Stomach (tissue), 4 donors: ENCODE measurements around the gene NEMP2.

Source experiments
- CTCF ChIP-seq, 7 experiments: fragments of 450-650 bp in 4 of 7; fragments of 200-600 bp in 3 of 7; sonication (generic) in 3 of 7; IDR thresholded peaks; one replicate each; pipeline ENCODE4 v1.5.1; 2016 to 2019; ENCODE audit warnings: antibody characterized with exemption in 7 of 7, control low read depth in 2 of 7, mild to moderate bottlenecking in 1 of 7
- POLR2A ChIP-seq, 4 donors: fragments of 450-650 bp; IDR thresholded peaks; one replicate each; pipeline ENCODE4 v1.6.1; 2016; ENCODE audit warnings: antibody characterized with exemption in 4 of 4, control low read depth in 2 of 4, mild to moderate bottlenecking in 1 of 4, moderate library complexity in 1 of 4

- no peak for TF ChIP-seq CTCF (IDR thresholded peaks at IDR 0.05)
- no peak for TF ChIP-seq POLR2A (IDR thresholded peaks at IDR 0.05)
Measured at GRCh38 chr2:190579915-190580846, 45.7 kb upstream of the NEMP2 start.
